GM21423 (cell line): ENCODE results near the gene PPP2R3B.
"Not testable (repeated sequence)": the region's sequence is repeated elsewhere in the genome, so short reads cannot be mapped to it uniquely, and the experiment has no call there.

Experiments
- ATAC-seq: cut with Tn5 transposase; IDR thresholded peaks from one replicate; pipeline ENCODE4 v1.9.1; 2021; ENCODE audit warnings: mild to moderate bottlenecking, moderate library complexity; ENCODE audit not compliant: unreplicated experiment

Gene PPP2R3B

GRCh38 chrX:410296-410695 lies 23.6 kb upstream of the PPP2R3B start:
- no peak for ATAC-seq

GRCh38 chrX:405149-405548 lies 18.4 kb upstream of the PPP2R3B start:
- no peak for ATAC-seq

DNA sequence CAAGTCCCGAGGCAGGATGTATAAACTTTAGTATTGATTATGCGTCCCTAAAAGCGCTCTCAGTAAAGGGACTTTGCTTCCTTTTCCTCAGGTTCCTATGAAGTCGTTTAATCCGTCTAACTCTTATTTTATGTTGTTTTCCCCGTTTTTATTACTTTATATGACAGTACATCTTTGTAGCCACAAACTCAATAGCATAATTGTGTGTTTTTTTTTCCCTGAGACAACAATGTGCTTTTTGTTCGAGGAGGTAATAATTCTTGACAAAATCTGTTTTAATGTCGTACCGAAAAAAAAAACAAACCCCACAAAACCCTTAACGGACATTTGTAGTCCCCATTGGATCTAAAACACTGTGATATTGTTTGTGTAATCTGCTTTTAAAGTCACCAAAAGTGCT lies 17.9 kb upstream of the PPP2R3B start:
- no peak for ATAC-seq

DNA sequence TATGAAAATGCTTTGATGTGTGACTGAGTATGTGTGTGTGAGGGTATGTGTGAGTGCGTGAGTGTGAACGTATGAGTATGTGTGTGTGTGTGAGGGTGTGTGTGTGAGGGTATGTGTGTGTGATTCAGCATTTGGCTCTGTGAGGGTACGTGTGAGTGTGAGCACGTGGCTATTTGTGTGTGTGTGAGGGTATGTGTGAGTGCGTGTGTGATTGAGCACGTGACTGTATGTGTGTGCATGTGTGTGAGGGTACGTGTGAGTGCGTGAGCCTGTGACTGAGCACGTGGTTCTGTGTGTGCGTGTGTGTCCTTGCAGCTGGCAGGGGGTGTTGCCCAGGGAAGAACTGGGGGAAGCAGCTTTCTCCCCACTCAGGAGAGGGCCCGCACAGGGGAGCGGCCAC lies 16.1 kb upstream of the PPP2R3B start:
- ATAC-seq, result no peak

DNA sequence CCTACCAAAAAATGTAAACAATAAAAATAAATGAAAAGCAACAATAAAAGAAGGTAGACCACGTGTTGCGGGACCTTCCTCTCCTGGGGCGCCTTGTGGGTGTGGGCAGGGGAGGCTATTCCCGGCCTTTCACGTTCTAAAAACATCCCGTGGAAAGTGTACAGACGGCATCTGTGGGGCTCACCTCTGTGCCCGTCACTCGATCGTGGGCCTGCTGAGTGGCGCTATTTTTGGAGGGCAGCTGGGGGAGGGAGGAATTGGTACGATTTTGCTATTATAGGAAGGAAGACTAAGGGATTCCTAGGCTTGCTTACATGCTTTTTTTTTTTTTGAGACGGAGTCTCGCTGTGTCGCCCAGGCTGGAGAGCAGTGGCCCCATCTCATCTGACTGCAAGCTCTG lies 13.6 kb upstream of the PPP2R3B start:
- no peak for ATAC-seq

DNA sequence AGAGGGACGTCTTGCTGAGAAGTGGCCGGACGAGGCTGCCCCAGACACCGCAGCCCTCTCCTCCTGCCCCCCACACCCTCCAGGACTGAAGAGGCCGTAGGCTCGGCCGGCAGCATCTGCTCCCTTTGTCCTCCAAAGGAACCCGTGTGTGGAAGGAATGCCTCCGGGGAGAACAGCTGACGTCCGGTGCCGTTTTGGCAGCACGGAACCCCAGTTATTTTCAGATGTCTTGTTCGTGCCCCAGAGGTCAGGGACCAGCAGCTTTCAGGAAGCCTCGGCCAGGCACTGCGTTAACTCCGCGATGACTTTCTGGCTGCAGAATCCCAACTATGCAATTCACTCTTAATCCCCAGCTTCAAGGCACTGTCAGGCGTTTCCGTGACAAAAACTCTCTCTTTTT lies 10.9 kb upstream of the PPP2R3B start:
- ATAC-seq, result no peak

- no peak for ATAC-seq
Measured at GRCh38 chrX:394830-395229, 8.1 kb upstream of the PPP2R3B start.

GRCh38 chrX:392575-392846 lies 5.8 kb upstream of the PPP2R3B start:
- no peak for ATAC-seq

GRCh38 chrX:391717-392574 lies 5.2 kb upstream of the PPP2R3B start:
- no peak for ATAC-seq

DNA sequence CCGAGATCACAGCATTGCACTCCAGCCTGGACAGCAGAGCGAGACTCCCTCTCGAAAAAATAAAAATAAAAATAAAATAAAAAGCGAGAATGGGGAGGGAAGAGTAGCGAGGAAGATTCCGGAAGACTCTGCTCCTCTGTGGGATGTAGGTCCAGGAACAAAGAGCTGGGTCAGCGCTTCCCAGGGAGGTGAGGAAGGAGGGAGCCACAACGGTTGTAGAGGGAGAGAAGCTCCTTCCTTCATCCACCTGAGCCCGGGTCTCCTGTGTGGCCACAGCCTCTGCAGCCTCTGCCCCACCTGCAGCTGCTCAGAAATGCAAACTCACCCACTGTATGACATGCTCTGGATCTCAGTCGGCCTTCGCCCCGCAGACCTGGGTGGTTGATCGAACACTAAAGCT lies 3.8 kb upstream of the PPP2R3B start:
- no peak for ATAC-seq

DNA sequence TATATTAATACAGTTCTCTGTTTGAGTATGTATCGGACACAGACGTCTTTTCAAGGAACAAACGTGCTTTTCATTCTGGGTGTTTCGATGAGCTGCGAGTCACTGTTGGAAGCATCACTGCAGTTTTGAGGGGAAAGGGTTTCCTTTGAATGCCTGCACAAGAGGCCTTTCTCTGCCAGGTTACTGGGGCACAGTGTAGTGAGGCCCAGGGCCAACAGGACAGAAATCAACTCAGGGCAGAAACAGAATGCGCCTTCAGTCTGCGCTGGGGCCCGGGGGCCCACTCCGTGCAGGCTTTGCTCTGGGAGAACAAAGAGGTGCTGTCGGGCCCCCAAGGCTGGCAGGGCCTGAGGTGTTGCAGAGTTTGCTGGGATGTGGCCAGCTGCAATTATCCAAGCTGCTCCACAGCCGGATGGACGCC lies 2.3 kb upstream of the PPP2R3B start:
- no peak for ATAC-seq

GRCh38 chrX:387729-388128 lies 1.0 kb upstream of the PPP2R3B start:
- no peak for ATAC-seq

GRCh38 chrX:386239-386767 lies 404 bp downstream of the PPP2R3B start:
- peak; percentile 31 for ATAC-seq

DNA sequence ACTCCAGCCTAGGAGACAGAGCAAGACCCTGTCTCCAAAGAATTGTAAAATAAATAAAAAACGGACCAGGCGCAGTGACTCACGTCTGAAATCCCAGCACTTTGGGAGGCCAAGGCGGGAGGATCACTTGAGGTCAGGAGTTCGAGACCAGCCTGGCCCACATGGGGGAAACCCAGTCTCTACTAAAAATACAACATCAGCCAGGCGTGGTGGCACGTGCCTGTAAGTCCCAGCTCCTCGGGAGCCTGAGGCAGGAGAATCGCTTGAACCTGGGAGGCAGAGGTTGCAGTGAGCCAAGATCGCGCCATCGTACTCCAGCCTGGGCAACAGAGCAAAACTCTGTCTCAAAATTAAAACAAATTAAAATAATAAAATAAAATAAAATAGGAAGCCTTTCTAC lies 971 bp downstream of the PPP2R3B start:
- not testable (repeated sequence) for ATAC-seq

DNA sequence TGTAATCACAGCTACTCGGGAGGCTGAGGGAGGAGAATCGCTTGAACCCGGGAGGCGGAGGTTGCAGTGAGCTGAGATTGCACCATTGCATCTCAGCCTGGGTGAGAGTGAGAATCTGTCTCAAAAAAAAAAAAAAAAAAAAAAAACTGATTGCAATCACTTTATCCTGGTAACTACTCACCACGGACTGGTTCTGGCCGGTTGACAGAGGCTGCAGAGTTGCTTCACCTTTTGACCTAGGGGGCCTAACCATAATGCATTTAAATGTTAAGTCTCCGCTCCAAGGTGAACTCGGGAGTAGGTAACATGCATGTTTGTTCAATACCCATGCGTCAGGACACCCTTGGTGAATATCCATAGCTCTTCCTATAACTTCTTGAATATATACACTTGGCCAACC lies 1.8 kb downstream of the PPP2R3B start:
- no peak for ATAC-seq

DNA sequence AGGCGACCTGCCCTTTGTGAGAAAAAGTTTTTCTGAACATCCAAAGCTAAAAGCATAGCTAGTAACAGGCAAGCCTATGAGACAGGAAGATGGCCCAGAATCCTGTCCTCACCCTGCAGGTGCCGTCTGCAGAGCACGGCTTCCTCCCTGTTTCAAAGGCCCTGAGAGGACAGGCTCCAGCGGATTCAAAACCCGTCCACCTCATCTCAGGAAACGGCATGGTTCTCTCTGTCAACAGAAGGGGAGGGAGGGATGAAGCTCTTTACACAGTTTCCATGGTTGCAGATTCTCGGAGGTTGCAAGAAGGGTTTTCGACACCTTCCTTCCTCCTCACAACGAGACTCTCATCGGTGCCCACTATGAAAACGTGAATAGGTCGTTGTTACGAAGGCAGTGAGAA lies 8.3 kb downstream of the PPP2R3B start:
- ATAC-seq, result no peak

- ATAC-seq, result not testable (repeated sequence)
Measured at GRCh38 chrX:376206-376605, 10.5 kb downstream of the PPP2R3B start.

- ATAC-seq, result no peak
Measured at GRCh38 chrX:375181-376036, 11.3 kb downstream of the PPP2R3B start.

- ATAC-seq, result no peak
Measured at GRCh38 chrX:374596-374995, 12.1 kb downstream of the PPP2R3B start.

- no peak for ATAC-seq
Measured at GRCh38 chrX:373641-374471, 12.9 kb downstream of the PPP2R3B start.
